Measurements from ENCODE around the gene CCDC43.
"Not testable (repeated sequence)": the region's sequence is repeated elsewhere in the genome, so short reads cannot be mapped to it uniquely, and the experiment has no call there.

The CCDC43 gene

GRCh38 chr17:44672479-44673093 lies 17.0 kb downstream of the CCDC43 start:
- DNase-seq (ENCODE audit: low read depth in 4 of 4, low spot score in 1 of 4), result no peak

GRCh38 chr17:44666006-44666405 lies 23.6 kb downstream of the CCDC43 start:
- DNase-seq (ENCODE audit: low read depth in 4 of 4, low spot score in 1 of 4), result no peak

GRCh38 chr17:44664867-44665266 lies 24.7 kb downstream of the CCDC43 start:
- no peak for DNase-seq (ENCODE audit: low read depth in 4 of 4, low spot score in 1 of 4)

- no peak for DNase-seq (ENCODE audit: low read depth in 4 of 4, low spot score in 1 of 4)
These were observed 26.5 kb downstream of the CCDC43 start for GRCh38 chr17:44663095-44663494.

GRCh38 chr17:44661835-44662234 lies 27.7 kb downstream of the CCDC43 start:
- no peak for DNase-seq (ENCODE audit: low read depth in 4 of 4, low spot score in 1 of 4)

- peak in 3 of 4 experiments; percentile 7 to 37 (median 24) for DNase-seq (ENCODE audit: low read depth in 4 of 4, low spot score in 1 of 4)
These were observed 33.4 kb downstream of the CCDC43 start, which contains the start of gene MEIOC for GRCh38 chr17:44655983-44656710. TSS of gene MEIOC (plus strand) at chr17:44656468. CDS start at chr17:44656614, 146 bp downstream.

GRCh38 chr17:44653954-44654353 lies 35.6 kb downstream of the CCDC43 start:
- no peak for DNase-seq (ENCODE audit: low read depth in 4 of 4, low spot score in 1 of 4)

GRCh38 chr17:44653384-44653783 lies 36.2 kb downstream of the CCDC43 start:
- no peak for DNase-seq (ENCODE audit: low read depth in 4 of 4, low spot score in 1 of 4)

- no peak for DNase-seq (ENCODE audit: low read depth in 4 of 4, low spot score in 1 of 4)
These were observed 36.8 kb downstream of the CCDC43 start for GRCh38 chr17:44652727-44653126.

- no peak for DNase-seq (ENCODE audit: low read depth in 4 of 4, low spot score in 1 of 4)
These were observed 38.3 kb downstream of the CCDC43 start for GRCh38 chr17:44651228-44651627.

GRCh38 chr17:44648963-44649362 lies 40.6 kb downstream of the CCDC43 start:
- no peak for DNase-seq (ENCODE audit: low read depth in 4 of 4, low spot score in 1 of 4)

GRCh38 chr17:44647736-44648135 lies 41.8 kb downstream of the CCDC43 start:
- no peak for DNase-seq (ENCODE audit: low read depth in 4 of 4, low spot score in 1 of 4)

- no peak for DNase-seq (ENCODE audit: low read depth in 4 of 4, low spot score in 1 of 4)
These were observed 43.3 kb downstream of the CCDC43 start for GRCh38 chr17:44646280-44646679.

GRCh38 chr17:44645341-44645740 lies 44.2 kb downstream of the CCDC43 start:
- no peak for DNase-seq (ENCODE audit: low read depth in 4 of 4, low spot score in 1 of 4)

- DNase-seq (ENCODE audit: low read depth in 4 of 4, low spot score in 1 of 4), result no peak
These were observed 46.7 kb downstream of the CCDC43 start for GRCh38 chr17:44642834-44643233.

- DNase-seq (ENCODE audit: low read depth in 4 of 4, low spot score in 1 of 4), result no peak
These were observed 52.5 kb downstream of the CCDC43 start for GRCh38 chr17:44637066-44637465.

- no peak for DNase-seq (ENCODE audit: low read depth in 4 of 4, low spot score in 1 of 4)
These were observed 53.0 kb downstream of the CCDC43 start for GRCh38 chr17:44636562-44636961.

- DNase-seq (ENCODE audit: low read depth in 4 of 4, low spot score in 1 of 4), result not testable (repeated sequence)
These were observed 55.2 kb downstream of the CCDC43 start for GRCh38 chr17:44634401-44634800.

GRCh38 chr17:44633998-44634397 lies 55.6 kb downstream of the CCDC43 start:
- no peak for DNase-seq (ENCODE audit: low read depth in 4 of 4, low spot score in 1 of 4)

GRCh38 chr17:44630703-44631102 lies 58.9 kb downstream of the CCDC43 start:
- no peak for DNase-seq (ENCODE audit: low read depth in 4 of 4, low spot score in 1 of 4)

GRCh38 chr17:44629314-44629713 lies 60.3 kb downstream of the CCDC43 start:
- DNase-seq (ENCODE audit: low read depth in 4 of 4, low spot score in 1 of 4), result no peak
